DND-41 (cell line): Measurements from ENCODE around the gene LHX4.

Source experiments
- ATAC-seq: fragments of 200-7000 bp; cut with Tn5 transposase; 3 replicates; pipeline ENCODE4 v1.9.1; 2021; ENCODE audit warnings: low read depth; ENCODE audit not compliant: insufficient read depth
- DNase-seq: peaks from one replicate; pipeline ENCODE4 v3.0.0-alpha.2; 2020
- H2AFZ ChIP-seq: 2 replicates; pipeline ENCODE4 v1.6.0; 2012; ENCODE audit warnings: low read depth, low read length
- H3K27ac ChIP-seq: 2 replicates; pipeline ENCODE4 v1.5.1; 2012; ENCODE audit warnings: low read length, inconsistent platforms
- H3K27me3 ChIP-seq: fragments of 200-600 bp; sonication (generic); 2 replicates; pipeline ENCODE4 v1.6.0; 2012; ENCODE audit warnings: low read length, mild to moderate bottlenecking, inconsistent platforms; ENCODE audit not compliant: insufficient read depth, poor library complexity
- H3K36me3 ChIP-seq: 2 replicates; pipeline ENCODE4 v1.5.1; 2012; ENCODE audit warnings: low read length, inconsistent platforms; ENCODE audit not compliant: insufficient read depth
- H3K4me1 ChIP-seq: 2 replicates; pipeline ENCODE4 v1.5.1; 2012; ENCODE audit warnings: mild to moderate bottlenecking, low read length; ENCODE audit not compliant: insufficient read depth
- H3K4me2 ChIP-seq: 2 replicates; pipeline ENCODE4 v1.6.0; 2012; ENCODE audit warnings: mild to moderate bottlenecking, moderate library complexity, low read length, inconsistent platforms; ENCODE audit not compliant: insufficient read depth
- H3K4me3 ChIP-seq, 2 experiments: fragments of 200-600 bp in 1 of 2; shearing (Covaris generic) in 1 of 2; 2 replicates each; pipeline ENCODE4 v1.5.1; 2012 to 2016; ENCODE audit warnings: inconsistent platforms in 2 of 2, low read length in 2 of 2, mild to moderate bottlenecking in 2 of 2, low read depth in 1 of 2, moderate library complexity in 1 of 2
- H3K79me2 ChIP-seq: 2 replicates; pipeline ENCODE4 v1.6.0; 2012; ENCODE audit warnings: low read length, inconsistent platforms; ENCODE audit not compliant: insufficient read depth
- H3K9ac ChIP-seq: 2 replicates; pipeline ENCODE4 v1.6.0; 2012; ENCODE audit warnings: low read depth, mild to moderate bottlenecking, inconsistent platforms, low read length, moderate library complexity
- H3K9me3 ChIP-seq: 2 replicates; pipeline ENCODE4 v1.5.1; 2012; ENCODE audit warnings: low read length, moderate library complexity, mild to moderate bottlenecking, inconsistent platforms; ENCODE audit not compliant: insufficient read depth, severe bottlenecking
- H4K20me1 ChIP-seq: 2 replicates; pipeline ENCODE4 v1.6.0; 2012; ENCODE audit warnings: low read length; ENCODE audit not compliant: insufficient read depth
- CTCF ChIP-seq: IDR thresholded peaks from 2 replicates; pipeline ENCODE4 v1.5.1; 2012; ENCODE audit warnings: borderline replicate concordance, low read length, moderate library complexity, mild to moderate bottlenecking; ENCODE audit not compliant: poor library complexity, severe bottlenecking; ENCODE audit errors: extremely low read depth
- EZH2 ChIP-seq: IDR thresholded peaks from 3 replicates; pipeline ENCODE4 v1.6.1; 2012; ENCODE audit warnings: borderline replicate concordance, low read depth, mild to moderate bottlenecking, moderate library complexity, low read length, inconsistent platforms; ENCODE audit not compliant: severe bottlenecking

The LHX4 gene

GRCh38 chr1:180261524-180262155 is 31.6 kb downstream of the LHX4 start:
- H3K9ac ChIP-seq = no peak overlapping the region
- no peaks in the 10 kb centered on the region for H3K36me3 ChIP-seq
- H2AFZ ChIP-seq = no peak overlapping the region
- no peak overlapping the region for H3K27ac ChIP-seq
- no peaks in the 10 kb centered on the region for H4K20me1 ChIP-seq
- no peaks in the 10 kb centered on the region for H3K4me1 ChIP-seq
- no peak for ATAC-seq
- no peaks in the 10 kb centered on the region for H3K27me3 ChIP-seq
- H3K79me2 ChIP-seq = no peaks in the 10 kb centered on the region
- no peaks in the 10 kb centered on the region for H3K9me3 ChIP-seq
- H3K4me3 ChIP-seq = no peak overlapping the region
- no peak for DNase-seq
- TF ChIP-seq EZH2 = no peak
- no peak for TF ChIP-seq CTCF
- H3K4me2 ChIP-seq = no peak overlapping the region

- ATAC-seq (no peak), DNase-seq (no peak)
- H2AFZ ChIP-seq = no peak overlapping the region
- H3K27me3 ChIP-seq = no peaks in the 10 kb centered on the region
- no peaks in the 10 kb centered on the region for H4K20me1 ChIP-seq
- TF ChIP-seq CTCF (no peak), EZH2 (no peak)
- no peak overlapping the region for H3K4me3 ChIP-seq
- H3K9ac ChIP-seq = no peak overlapping the region
- H3K79me2 ChIP-seq = no peaks in the 10 kb centered on the region
- no peaks in the 10 kb centered on the region for H3K36me3 ChIP-seq
- no peak overlapping the region for H3K27ac ChIP-seq
- H3K4me1 ChIP-seq = no peaks in the 10 kb centered on the region
- H3K9me3 ChIP-seq = no peaks in the 10 kb centered on the region
- H3K4me2 ChIP-seq = no peak overlapping the region
Observed at GRCh38 chr1:180262628-180263488, 32.8 kb downstream of the LHX4 start.

GRCh38 chr1:180264595-180264994 is 34.5 kb downstream of the LHX4 start:
- ATAC-seq (no peak), DNase-seq (no peak)
- Histone ChIP-seq H3K27ac (no peak overlapping the region), H3K9me3 (no peaks in the 10 kb centered on the region), H3K4me3 (no peak overlapping the region), H3K27me3 (no peaks in the 10 kb centered on the region), H3K36me3 (no peaks in the 10 kb centered on the region), H3K4me1 (no peaks in the 10 kb centered on the region), H3K4me2 (no peak overlapping the region), H3K9ac (no peak overlapping the region), H4K20me1 (no peaks in the 10 kb centered on the region), H3K79me2 (no peaks in the 10 kb centered on the region), H2AFZ (no peak overlapping the region)
- TF ChIP-seq CTCF = no peak
- TF ChIP-seq EZH2 = no peak
